ENCODE results near the gene CDK16.

The CDK16 gene

GRCh38 chrX:47226531-47227333 lies 8.3 kb downstream of the CDK16 start:
- no peak overlapping the region for H3K4me3 ChIP-seq (replicated peaks; ENCODE audit: insufficient read depth, low read length)
- no peak overlapping the region for H3K27ac ChIP-seq (replicated peaks)
- TF ChIP-seq GABPA (IDR thresholded peaks at IDR 0.05; ENCODE audit: low read depth), result no peak
- no peak for TF ChIP-seq POLR2AphosphoS5 (IDR thresholded peaks at IDR 0.05; ENCODE audit: low read depth)
- no peak for TF ChIP-seq REST (IDR thresholded peaks at IDR 0.05; ENCODE audit: insufficient replicate concordance, low read depth)
- no peak for TF ChIP-seq SPI1 (IDR thresholded peaks at IDR 0.05; ENCODE audit: borderline replicate concordance, low read depth)
- TF ChIP-seq CTCF (IDR thresholded peaks at IDR 0.05; ENCODE audit: insufficient read depth, low read length), result no peak
- DNase-seq (ENCODE audit: low read depth in 1 of 2, low spot score in 1 of 2), result no peak
- no peaks in the 10 kb centered on the region for H3K27me3 ChIP-seq (ENCODE audit: insufficient read depth, poor library complexity, severe bottlenecking)

GRCh38 chrX:47227334-47227583 lies 8.8 kb downstream of the CDK16 start:
- no peak for DNase-seq (ENCODE audit: low read depth in 1 of 2, low spot score in 1 of 2)
- H3K27me3 ChIP-seq (ENCODE audit: insufficient read depth, poor library complexity, severe bottlenecking), result no peaks in the 10 kb centered on the region
- no peak overlapping the region for H3K4me3 ChIP-seq (replicated peaks; ENCODE audit: insufficient read depth, low read length)
- TF ChIP-seq SPI1 (IDR thresholded peaks at IDR 0.05; ENCODE audit: borderline replicate concordance, low read depth) (no peak), CTCF (IDR thresholded peaks at IDR 0.05; ENCODE audit: insufficient read depth, low read length) (no peak), POLR2AphosphoS5 (IDR thresholded peaks at IDR 0.05; ENCODE audit: low read depth) (no peak), GABPA (IDR thresholded peaks at IDR 0.05; ENCODE audit: low read depth) (no peak), REST (IDR thresholded peaks at IDR 0.05; ENCODE audit: insufficient replicate concordance, low read depth) (no peak)
- no peak overlapping the region for H3K27ac ChIP-seq (replicated peaks)

- Histone ChIP-seq H3K27me3 (ENCODE audit: insufficient read depth, poor library complexity, severe bottlenecking) (no peaks in the 10 kb centered on the region), H3K27ac (replicated peaks) (no peak overlapping the region), H3K4me3 (replicated peaks; ENCODE audit: insufficient read depth, low read length) (no peak overlapping the region)
- no peak for TF ChIP-seq GABPA (IDR thresholded peaks at IDR 0.05; ENCODE audit: low read depth)
- TF ChIP-seq CTCF (IDR thresholded peaks at IDR 0.05; ENCODE audit: insufficient read depth, low read length), result no peak
- TF ChIP-seq SPI1 (IDR thresholded peaks at IDR 0.05; ENCODE audit: borderline replicate concordance, low read depth), result no peak
- TF ChIP-seq REST (IDR thresholded peaks at IDR 0.05; ENCODE audit: insufficient replicate concordance, low read depth), result no peak
- no peak for TF ChIP-seq POLR2AphosphoS5 (IDR thresholded peaks at IDR 0.05; ENCODE audit: low read depth)
- no peak for DNase-seq (ENCODE audit: low read depth in 1 of 2, low spot score in 1 of 2)
These were observed 10.2 kb downstream of the CDK16 start for GRCh38 chrX:47228550-47229270.
